ENCODE data around the gene TRIM62.

DNA sequence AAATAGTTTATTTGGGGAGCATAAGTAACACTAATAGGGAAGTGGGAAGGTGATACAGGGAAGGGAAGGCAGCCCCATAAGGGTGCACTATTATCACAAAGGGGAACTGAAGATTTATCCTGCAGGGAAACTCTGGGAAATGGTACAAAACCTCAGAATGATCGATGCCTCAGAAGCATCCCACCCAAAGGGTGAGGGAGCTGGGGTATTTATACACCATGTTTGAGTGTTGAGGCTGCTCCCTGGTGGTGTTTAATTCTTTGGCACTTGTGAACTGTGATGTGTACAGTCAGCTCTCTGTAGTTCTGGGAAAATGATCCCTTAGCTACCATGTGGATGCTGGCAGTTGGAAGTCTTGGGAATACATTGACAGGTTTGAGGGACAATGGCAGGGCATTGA, 5.1 kb upstream of the TRIM62 start:
- TF ChIP-seq CTCF (IDR thresholded peaks at IDR 0.05), result no peak
- TF ChIP-seq POLR2A (IDR thresholded peaks at IDR 0.05), result no peak
